Uterus (tissue), 2 donors: Measurements from ENCODE around the gene SORBS1.

Experiments
- POLR2A ChIP-seq, 2 donors: fragments of 450-650 bp; IDR thresholded peaks; one replicate each; pipeline ENCODE4 v1.6.1; 2016; ENCODE audit warnings: antibody characterized with exemption in 2 of 2, mild to moderate bottlenecking in 1 of 2, moderate library complexity in 1 of 2
- TF ChIP-seq, protein P1 (sequence below), 4 experiments: fragments of 200-600 bp in 2 of 4; fragments of 450-650 bp in 2 of 4; sonication (generic) in 2 of 4; IDR thresholded peaks; one replicate each; pipeline ENCODE4 v1.5.1; 2016 to 2019; ENCODE audit warnings: antibody characterized with exemption in 4 of 4, mild to moderate bottlenecking in 2 of 4, moderate library complexity in 1 of 4

DNA sequence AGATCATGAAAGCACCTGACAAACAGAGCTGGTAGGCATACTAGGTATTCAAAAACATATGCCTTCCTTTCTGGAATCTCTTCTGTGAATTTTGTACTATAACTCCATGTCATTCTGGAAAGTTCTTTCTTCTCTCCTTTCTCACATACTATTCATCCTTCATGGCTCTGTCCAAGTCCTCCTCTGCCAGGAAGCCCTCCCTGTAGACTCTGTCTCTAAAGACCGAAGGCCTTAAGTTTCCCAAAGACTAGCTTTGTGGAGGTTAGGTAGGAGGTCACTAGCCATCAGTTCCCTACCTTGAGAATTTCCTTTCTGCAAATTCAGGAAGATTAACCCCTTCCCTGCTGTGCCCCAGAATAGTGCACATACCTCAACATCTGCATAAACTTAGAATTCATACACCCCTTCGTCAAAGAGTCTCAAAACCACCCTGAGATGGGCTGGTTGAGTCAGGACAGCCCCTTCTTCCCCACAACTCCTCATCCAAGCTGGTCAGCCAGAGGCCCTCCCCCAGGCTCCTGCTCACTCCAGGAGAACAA lies 20.6 kb downstream of the SORBS1 start:
- TF ChIP-seq, protein P1, sequence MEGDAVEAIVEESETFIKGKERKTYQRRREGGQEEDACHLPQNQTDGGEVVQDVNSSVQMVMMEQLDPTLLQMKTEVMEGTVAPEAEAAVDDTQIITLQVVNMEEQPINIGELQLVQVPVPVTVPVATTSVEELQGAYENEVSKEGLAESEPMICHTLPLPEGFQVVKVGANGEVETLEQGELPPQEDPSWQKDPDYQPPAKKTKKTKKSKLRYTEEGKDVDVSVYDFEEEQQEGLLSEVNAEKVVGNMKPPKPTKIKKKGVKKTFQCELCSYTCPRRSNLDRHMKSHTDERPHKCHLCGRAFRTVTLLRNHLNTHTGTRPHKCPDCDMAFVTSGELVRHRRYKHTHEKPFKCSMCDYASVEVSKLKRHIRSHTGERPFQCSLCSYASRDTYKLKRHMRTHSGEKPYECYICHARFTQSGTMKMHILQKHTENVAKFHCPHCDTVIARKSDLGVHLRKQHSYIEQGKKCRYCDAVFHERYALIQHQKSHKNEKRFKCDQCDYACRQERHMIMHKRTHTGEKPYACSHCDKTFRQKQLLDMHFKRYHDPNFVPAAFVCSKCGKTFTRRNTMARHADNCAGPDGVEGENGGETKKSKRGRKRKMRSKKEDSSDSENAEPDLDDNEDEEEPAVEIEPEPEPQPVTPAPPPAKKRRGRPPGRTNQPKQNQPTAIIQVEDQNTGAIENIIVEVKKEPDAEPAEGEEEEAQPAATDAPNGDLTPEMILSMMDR (IDR thresholded peaks at IDR 0.05) = no peak
- TF ChIP-seq POLR2A (IDR thresholded peaks at IDR 0.05) = no peak
